Activated CD8-positive, alpha-beta memory T cell treated with anti-CD3 and anti-CD28 coated beads, Interleukin-2, amount 50 U/mL, for 1 hour (primary cell): ENCODE results near the gene DLGAP4.

Experiments used
- DNase-seq: peaks from one replicate; pipeline ENCODE4 v3.0.0-alpha.2; 2020; ENCODE audit errors: extremely low read depth

Gene DLGAP4

DNA sequence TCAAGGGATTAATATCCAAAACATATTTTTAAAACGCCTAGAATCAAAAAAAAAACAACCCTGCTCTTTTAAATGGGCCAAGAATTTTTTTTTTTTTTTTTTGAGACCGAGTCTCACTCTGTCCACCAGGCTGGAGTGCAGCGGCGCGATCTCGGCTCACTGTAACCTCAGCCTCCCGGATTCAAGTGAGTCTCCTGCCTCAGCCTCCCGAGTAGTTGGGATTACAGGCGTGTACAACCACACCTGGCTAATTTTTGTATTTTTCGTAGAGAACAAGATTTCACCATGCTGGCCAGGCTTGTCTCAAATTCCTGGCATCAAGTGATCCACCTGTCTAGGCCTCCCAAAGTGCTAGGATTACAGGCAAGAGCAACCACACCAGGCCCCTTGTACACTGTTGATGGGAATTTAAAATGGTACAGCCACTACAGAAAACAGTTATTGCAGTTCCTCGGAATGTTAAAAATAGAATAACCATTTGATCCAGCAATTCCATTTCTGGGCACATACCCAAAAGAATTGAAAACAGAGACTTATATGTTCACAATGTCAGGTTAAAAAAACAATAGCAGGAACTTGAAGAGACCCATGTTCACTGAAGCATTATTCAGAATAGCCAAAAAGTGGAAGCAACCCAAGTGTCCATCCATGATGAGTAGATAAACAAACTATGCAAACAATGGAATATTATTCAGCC lies 232.0 kb downstream of the DLGAP4 start:
- DNase-seq = no peak

DNA sequence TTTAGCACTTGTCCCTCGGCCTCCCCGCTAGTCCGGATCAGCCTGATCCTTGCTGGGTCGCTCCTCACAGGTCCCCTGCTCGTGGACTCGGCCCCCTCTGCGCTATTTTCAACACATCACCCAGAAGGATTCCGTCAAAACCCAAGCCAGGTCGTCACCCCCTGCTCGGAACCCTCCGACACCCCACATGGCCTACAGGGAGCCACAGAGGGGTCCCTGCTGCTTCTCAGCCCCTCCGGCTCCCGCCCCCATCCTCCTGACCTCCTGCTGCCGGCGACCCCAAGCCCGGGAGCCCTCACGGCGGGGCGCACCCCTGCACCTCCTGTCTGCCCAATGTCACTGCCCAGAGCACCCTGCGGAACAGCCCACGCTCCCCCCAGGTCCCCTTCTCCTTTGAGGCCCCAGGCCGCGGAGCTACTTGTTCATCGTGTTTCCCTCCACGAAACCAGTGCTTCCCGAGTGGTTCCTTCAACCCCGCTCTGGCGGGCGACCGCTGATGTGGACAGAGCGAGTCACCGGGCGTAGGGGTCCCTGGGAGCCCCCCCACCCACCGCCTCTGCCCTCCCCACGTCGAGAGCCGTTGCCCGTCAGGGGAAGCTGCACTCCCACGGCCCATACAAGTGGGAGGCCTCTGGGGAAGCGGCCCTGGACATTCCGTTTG lies 234.5 kb downstream of the DLGAP4 start:
- DNase-seq = no peak

DNA sequence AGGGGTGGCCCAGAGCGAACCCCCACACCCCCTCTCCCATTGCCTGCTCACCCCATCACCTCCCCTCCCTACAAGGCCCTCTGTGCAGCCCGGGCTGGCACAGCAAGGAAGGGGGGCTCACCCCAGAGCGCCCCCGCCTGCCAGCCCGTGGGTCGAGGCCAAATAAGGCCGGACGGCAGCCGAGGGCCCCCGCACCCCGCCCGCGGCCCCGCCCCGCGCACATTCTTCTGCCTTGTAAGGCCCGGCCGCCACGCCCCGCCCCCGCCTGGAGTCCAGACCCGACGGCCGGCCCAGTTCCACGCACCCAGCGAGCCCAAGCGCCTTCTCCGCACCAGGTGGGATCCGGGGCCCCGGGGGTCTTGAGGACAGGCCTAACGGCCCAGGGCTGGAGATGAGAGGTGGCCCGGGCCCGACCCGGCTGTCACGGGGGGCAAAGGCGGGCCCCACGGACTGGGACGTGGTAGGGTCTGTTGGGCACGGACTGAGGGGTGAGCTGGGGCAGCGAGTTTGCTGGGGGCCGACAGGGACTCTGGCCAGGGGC lies 235.2 kb downstream of the DLGAP4 start, which contains the start of gene MYL9:
TSS of gene MYL9 (plus strand) at position 293 of the 541 bp plus-strand sequence. CDS start 3,366 bp downstream, outside the sequence.
- no peak for DNase-seq

DNA sequence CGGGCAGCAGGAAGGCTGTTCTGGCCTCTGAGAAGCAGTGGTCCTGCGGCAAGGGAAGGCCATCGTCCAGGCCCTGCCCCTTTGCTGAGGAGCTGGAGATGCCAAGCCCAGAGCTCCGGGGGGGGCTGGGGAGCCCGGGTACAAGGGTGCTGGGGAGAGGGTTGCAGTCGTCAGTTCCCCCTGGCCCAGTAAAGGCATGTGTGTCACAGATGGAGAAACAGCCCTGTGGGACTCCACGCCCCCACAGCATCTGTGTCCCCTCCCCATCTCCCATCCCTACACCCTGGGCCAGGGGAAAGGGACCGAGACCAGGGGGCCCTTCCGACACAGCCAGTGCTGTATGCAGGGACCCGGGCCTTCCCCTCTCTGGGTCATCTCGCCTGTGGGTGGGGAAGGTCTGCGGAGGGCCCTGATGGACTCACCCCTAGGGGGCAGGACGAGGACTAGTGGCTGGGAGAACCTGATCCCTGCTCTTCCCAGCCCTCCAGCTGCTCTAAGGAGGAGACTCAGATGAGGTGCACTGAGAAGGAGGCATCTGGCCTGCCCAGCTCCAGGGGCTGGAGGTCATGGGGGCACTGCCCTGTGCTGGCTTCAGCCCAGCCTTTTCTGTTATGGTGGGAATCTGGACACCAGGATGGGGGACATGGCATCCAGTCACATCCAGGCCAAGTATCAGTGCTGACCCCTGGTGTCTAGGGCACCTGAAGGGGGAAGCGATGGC lies 235.8 kb downstream of the DLGAP4 start:
- no peak for DNase-seq

DNA sequence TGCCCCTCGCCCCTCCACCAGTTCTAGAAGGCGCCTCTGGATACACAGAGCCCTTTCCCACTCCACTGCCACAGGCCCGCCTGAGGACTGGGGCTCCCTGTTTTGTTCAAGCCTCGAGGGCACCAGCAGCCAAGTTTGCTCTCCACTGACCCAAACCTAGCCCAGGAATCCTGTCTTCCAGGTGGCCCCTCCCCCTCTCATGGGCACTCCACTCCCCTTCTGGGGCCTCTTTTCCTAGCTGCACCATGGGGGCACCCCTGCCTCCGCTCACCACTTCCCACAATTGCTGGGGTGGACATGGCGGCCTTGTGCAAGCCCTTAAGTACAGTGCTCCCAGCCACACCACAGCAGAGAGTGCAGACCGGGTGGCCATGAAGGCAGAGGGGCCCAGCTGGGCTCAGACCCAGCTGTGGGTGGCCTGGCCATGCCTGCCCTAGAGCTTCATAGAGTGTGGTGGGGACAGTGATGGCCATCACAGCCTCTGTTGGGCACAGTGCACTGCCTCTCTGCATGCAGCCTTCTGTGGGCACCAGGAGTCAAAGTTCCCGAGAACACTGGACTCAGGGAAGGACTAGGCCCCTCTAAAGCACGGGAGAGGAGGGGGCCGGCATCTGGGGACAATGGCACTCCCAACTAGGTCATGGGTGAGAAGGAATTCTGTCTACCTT lies 236.5 kb downstream of the DLGAP4 start:
- DNase-seq = no peak

DNA sequence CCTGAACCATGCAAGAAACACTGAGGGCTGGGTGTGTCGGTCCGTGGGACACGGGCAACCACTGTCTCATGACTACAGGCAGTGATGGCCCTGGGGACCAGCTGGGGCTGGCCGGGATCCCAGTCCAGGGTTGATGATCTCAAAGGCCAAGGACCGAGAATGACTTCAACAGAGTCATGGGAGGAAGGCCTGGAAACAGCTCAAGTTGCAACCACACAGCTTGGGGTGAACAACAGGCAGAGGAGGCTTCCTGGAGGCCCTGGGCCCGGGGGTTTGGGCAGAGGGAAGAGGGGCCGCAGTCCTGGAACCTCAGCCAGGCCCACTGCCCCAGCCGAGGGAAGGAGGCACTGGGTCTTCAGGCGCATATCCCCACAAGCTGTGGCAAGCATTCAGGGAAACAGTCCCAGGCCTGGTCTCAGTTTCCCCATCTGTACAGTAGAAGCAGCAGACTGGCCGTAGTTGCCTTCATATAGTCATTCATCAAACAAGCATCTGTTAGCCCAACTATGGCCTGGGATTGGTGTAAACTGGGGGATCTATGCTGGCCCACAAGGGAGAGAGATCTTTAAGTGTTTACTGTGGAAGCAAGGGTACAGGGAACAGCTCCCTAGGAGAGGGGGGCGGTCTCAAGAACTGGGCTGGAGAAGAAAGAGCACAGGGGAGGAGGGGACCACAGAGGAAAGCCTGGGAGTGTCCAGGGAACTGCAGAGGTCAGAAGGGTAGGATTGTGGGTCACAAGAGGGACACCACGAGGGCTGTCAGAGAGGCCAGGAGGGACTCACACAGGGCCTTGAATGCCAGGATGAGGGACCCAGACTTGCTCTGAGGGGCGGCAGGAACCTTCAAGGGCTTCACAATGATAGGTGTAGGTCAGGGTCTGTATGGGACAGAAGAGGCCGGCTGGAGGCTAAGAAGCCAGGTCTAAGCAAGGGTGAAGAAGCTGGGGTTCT lies 237.3 kb downstream of the DLGAP4 start:
- no peak for DNase-seq

DNA sequence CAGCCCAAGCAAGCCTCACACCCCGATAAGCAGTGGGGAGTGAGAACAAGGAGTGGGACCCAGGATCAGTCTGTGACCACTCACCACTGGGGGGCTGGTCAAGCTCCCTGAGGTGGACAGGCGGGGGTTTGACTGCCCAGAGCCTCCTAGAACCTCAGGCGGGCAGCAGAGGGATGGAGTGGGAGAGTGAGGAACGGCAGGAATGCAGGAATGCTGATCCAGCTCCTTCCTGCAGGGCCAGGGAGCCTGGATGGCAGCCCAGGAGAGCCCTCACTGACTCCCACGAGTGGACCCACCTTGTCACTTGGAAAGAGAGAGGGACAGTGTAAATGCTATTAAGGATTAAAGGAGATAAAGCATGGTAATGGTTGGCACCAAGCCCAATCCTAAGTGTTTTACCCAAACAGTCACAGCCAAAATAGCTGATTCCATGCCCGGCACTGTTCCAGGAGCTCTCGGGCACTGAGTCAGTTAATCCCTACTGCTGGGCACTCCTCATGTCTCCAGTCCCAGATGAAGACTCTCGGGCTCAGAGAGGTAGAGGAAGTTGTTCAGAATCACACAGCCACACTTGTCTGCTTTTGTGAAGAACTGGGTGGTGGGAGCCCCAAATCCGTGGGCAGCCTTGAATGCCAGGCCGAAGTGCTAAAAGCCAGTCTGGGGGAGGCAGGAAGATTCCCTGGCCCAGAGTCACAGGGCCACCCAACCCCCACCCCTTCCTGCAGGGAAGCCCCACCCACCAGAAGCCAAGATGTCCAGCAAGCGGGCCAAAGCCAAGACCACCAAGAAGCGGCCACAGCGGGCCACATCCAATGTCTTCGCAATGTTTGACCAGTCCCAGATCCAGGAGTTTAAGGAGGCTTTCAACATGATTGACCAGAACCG lies 238.2 kb downstream of the DLGAP4 start:
- DNase-seq = no peak

DNA sequence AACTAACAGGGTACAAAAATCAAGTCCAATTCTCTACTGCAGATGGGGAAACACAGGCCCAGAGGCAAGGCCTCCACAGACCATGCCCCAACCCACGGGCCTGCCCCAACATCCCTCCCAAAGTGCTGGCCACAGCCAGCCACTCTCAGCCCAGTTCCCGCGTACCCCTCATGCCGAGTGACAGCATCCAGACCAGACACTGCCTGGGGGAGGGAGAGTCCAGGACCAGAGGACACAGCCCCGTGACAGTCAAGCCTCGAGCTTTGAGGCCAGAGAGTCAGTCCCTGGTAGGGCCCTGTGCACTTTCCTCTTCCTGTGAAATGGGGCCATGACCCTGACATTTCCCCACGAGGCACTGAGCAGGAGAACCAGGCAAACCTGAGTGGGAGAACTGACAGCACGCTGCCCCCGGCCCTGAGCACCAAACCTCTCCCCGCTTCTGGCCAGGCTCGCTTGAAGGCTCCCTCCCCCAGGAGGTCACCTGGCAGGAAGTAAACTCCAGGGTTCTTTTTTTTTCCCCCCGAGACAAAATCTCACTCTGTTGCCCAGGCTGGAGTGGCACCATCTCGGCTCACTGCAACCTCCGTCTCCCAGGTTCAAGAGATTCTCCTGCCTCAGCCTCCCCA lies 240.1 kb downstream of the DLGAP4 start:
- no peak for DNase-seq

DNA sequence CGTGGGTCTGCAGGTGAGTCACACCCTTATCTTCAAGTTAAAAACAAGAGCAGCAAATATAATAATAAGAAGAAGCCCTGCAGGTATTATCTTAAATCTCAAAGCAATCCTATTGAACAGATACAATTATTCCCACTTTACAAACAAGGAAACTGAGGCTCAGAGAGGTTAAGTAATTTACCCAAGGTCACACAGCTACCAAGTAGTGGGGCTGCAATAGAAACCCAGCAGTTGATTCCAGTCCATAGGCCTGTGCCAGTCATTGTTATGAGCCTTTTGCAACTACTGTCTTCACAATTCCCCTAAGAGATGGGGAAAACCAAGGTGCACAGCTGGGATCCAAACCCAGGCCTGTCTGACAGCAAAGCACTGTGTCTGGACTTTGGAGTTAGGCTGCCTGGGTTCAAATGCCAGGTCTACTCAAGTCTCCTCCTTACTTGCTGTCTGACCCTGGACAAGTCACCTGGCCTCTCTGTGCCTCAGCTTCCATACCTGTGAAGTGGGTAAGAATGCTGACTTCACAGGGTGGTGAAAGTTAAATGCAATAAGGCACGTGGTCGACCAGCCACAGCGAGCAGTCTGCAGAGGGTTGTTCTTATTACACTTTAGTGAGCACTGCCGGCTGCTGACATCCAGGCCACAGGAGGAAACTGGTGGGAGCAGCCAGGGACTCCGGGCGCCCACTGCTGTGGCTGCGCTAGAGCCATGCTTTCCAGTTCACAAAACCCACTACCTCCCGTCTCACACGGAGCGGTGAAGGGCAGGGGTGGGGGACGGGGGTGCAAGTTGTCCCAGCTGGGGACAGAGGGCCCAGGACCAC lies 241.3 kb downstream of the DLGAP4 start:
- no peak for DNase-seq

DNA sequence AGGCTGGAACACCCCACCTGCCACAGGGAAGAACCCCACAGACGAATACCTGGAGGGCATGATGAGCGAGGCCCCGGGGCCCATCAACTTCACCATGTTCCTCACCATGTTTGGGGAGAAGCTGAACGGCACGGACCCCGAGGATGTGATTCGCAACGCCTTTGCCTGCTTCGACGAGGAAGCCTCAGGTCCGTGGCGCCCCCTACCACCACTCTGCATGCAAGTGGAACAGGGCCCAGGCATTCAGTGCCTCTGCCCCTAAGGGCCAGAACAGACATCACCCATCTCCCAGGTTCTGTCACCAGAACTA lies 241.8 kb downstream of the DLGAP4 start:
- no peak for DNase-seq

DNA sequence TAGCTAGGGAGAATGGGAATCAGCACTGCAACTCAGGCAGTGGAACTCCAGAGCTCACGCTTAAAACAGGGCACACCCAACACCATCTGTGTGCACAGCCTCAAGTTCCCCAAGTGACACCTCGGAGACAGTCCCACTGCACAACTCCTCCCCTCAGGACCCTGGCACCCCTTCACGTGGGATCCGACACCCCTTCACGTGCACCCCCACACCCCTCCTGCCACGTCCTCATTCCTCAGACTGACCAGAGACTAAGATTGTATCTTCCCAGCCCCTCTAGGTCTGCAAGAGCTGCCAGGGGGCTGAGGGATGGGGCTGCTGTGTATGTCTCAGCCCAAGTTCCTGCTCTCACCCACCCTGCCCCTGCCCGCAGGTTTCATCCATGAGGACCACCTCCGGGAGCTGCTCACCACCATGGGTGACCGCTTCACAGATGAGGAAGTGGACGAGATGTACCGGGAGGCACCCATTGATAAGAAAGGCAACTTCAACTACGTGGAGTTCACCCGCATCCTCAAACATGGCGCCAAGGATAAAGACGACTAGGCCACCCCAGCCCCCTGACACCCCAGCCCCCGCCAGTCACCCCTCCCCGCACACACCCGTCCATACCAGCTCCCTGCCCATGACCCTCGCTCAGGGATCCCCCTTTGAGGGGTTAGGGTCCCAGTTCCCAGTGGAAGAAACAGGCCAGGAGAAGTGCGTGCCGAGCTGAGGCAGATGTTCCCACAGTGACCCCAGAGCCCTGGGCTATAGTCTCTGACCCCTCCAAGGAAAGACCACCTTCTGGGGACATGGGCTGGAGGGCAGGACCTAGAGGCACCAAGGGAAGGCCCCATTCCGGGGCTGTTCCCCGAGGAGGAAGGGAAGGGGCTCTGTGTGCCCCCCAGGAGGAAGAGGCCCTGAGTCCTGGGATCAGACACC lies 242.8 kb downstream of the DLGAP4 start:
- no peak for DNase-seq

DNA sequence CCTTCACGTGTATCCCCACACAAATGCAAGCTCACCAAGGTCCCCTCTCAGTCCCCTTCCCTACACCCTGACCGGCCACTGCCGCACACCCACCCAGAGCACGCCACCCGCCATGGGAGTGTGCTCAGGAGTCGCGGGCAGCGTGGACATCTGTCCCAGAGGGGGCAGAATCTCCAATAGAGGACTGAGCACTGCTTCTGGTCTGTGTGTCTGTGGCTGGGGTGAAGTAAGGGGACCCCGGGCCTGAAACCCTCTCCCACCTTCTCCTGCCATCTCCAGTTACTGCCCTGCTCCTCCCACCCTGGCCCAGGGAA lies 243.4 kb downstream of the DLGAP4 start:
- no peak for DNase-seq

DNA sequence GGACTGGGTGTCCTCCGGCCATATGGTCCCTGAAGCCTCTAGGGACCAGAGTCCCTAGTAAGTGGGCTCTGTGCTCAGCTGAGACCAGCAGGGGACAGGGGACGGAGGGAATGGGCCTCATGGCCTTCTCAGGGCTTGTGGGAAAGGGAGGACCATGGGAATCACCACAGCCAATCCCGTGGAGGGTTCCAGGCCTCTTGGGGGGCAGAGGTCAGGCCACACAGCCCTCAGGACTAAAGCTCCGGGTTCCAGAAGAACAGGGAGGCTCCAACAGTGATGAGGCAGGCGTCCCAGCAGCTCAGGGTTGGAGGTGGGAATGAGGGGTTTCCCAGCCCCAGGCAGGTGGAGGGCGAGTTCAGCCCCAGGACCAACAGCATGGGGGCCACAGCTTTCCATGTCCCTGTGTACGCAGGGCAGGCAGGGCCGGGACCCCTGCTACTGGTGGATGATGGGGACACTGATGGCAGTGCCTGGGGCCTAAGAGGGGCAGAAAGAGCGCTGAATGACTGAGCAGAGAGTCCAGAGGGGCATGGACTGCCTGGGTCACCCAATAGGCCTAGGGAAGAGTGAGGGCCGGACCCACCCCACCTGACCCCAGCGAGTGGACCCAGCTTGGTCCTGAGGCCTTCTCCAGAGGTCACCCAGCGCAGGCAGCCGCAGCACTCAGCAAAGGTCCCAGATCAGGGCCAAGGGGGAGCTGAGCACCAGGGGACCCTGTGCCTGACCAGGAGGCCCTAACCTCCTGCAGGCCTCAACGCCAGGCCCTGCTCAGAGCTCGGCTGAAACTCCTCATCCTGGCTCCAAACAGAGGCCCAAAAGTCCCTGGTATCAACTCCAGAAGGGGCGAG lies 244.0 kb downstream of the DLGAP4 start:
- no peak for DNase-seq

DNA sequence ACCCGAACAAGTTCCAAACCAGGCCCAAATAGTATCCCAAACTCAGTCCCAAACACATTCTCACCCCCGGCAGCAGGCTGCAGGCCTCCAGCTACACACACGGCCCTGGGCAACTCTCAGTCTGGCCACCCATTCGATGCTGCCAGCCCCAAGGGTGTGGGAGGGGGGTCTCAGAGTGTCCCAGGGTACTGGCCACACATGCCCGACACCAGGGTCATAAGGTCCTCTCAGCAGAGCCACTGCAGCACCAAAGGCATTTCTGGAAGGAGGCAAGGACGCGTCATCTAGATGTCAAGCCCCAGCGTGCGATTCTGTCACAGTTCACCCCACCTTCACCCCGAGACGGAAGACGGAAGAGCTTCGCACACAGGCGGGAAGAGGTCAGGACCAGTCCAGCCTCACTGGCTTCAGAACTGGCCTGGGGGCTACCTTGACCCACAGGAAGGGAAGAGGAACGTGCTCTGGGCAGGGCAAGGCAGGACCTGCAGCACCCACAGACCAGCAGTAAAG lies 244.7 kb downstream of the DLGAP4 start:
- DNase-seq = no peak

DNA sequence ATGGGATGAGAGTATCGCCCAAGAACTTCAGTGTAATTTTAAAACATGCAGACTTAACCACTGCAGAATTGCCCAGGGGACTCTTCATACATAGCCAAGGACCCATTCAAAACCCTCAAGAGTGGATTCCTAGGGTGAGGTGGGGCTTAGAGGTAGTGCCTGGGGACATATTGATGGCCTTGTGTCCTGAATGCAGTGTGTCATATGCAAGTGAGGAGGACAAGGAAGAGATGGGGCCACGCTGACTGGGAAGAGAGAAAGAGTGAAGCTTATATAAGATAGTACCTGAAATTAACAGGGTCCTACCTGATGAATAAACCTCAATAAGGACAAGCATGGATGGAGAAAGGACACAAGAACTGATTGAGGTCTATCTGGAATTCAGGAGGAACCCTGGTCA lies 249.1 kb downstream of the DLGAP4 start:
- no peak for DNase-seq

DNA sequence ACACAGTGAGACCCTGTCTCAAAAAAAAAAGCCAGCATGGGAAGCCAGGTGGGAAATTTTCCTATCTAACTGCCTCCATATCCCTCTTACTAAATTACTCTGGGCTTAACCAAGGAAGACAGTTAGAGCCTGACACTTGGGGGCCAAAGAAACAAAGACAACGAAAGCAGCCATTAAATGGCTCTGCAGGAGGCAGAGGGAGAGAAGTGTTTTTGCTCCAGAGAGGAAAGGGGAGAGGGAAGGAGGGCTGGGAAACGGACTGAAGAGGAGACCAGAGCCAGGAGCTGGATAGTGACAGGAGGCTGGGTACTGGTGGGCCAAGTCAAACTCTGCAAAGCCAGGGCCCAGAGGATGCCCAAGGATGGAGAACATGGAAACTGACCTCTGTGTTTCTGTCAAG lies 256.6 kb downstream of the DLGAP4 start:
- no peak for DNase-seq

DNA sequence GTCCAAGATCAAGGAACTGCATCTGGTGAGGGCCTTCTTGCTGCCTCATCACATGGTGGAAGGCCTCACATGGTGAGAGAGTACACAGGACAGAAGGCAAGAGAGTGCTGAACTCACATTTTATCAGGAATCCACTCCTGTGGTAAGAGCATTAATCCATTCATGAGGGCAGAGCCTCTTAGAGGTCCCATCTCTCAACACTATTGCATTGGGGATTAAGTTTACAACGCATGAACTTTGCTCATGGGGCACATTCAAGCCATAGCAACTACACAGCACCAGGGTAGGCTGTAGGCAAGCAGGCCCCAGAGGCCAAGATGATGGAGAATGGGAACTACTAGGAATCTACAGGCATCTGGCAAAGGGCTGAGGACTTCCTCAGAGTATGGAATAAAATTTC lies 257.2 kb downstream of the DLGAP4 start:
- DNase-seq = no peak
